A673 (cell line): Measurements from ENCODE around the gene NAE1. TPM values are rescaled to one million over a fixed set of nuclear protein-coding genes. Genes with fewer than 3 reads are reported as not detected.
"Not testable (repeated sequence)": the region's sequence is repeated elsewhere in the genome, so short reads cannot be mapped to it uniquely, and the experiment has no call there.

Source experiments
- BruUV-seq: library from RNA; stranded (reverse); fragments of 400-500 nt; replicated peaks from 2 replicates; lab custom pipeline; 2021; lab: Mats Ljungman, UMichigan
- CTCF ChIA-PET: fragments of 300-600 bp; sonication (Branson Sonifier 250); formaldehyde crosslinking; loops from one replicate; lab custom pipeline; 2022; ENCODE audit warnings: antibody characterized with exemption; lab: Charles Lee
- POLR2A ChIA-PET: fragments of 300-600 bp; sonication (Branson Sonifier 250); formaldehyde crosslinking; loops from one replicate; lab custom pipeline; 2022; ENCODE audit warnings: antibody characterized with exemption; ENCODE audit not compliant: low non-redundant PET; lab: Charles Lee
- DNase-seq: peaks from one replicate; pipeline ENCODE4 v3.0.0-alpha.2; 2015; ENCODE audit warnings: low spot score
- H3K27ac ChIP-seq: fragments of 200-600 bp; sonication (generic); 2 replicates; pipeline ENCODE4 v1.5.1; 2016; ENCODE audit warnings: mixed run types, low read depth, mild to moderate bottlenecking, mixed read lengths, antibody characterized with exemption, low read length; ENCODE audit not compliant: poor library complexity, severe bottlenecking
- H3K27me3 ChIP-seq: fragments of 200-600 bp; sonication (generic); replicated peaks from 2 replicates; pipeline ENCODE4 v1.6.1; 2017; ENCODE audit warnings: mixed run types, low read depth, mild to moderate bottlenecking, mixed read lengths, antibody characterized with exemption, low read length; ENCODE audit not compliant: insufficient read depth, poor library complexity
- H3K36me3 ChIP-seq: fragments of 200-600 bp; sonication (generic); 2 replicates; pipeline ENCODE4 v1.6.1; 2016; ENCODE audit warnings: mixed run types, mild to moderate bottlenecking, mixed read lengths, antibody characterized with exemption, low read length; ENCODE audit not compliant: insufficient read depth, poor library complexity, severe bottlenecking
- H3K4me1 ChIP-seq: fragments of 200-600 bp; sonication (generic); 2 replicates; pipeline ENCODE4 v1.6.1; 2017; ENCODE audit warnings: mixed run types, mild to moderate bottlenecking, mixed read lengths, antibody characterized with exemption, low read length; ENCODE audit not compliant: insufficient read depth, poor library complexity, severe bottlenecking
- H3K4me3 ChIP-seq: fragments of 200-600 bp; sonication (generic); 2 replicates; pipeline ENCODE4 v1.5.1; 2016; ENCODE audit warnings: low read depth, mixed run types, mild to moderate bottlenecking, mixed read lengths, low read length; ENCODE audit not compliant: poor library complexity, severe bottlenecking
- H3K9me3 ChIP-seq: fragments of 200-600 bp; sonication (generic); 2 replicates; pipeline ENCODE4 v1.6.1; 2016; ENCODE audit warnings: mixed run types, low read depth, mild to moderate bottlenecking, mixed read lengths, antibody characterized with exemption, low read length; ENCODE audit not compliant: poor library complexity, severe bottlenecking
- EZH2 ChIP-seq: fragments of 200-600 bp; sonication (generic); IDR thresholded peaks from 2 replicates; pipeline ENCODE4 v1.6.1; 2017; ENCODE audit warnings: borderline replicate concordance, low read depth, mild to moderate bottlenecking, mixed read lengths, antibody characterized with exemption, low read length; ENCODE audit not compliant: poor library complexity, severe bottlenecking
- intact Hi-C: fragments of 100-400 bp; cut with micrococcal nuclease; formaldehyde crosslinking; loops from one replicate; pipeline ENCODE4 v1.10.0; 2022; ENCODE audit not compliant: unreplicated experiment
- total RNA-seq: library from RNA; stranded (reverse); gene quantifications from 2 replicates; pipeline ENCODE4 v1.2.3, GENCODE V29; 2021
- TF ChIP-seq, protein P1 (sequence below): fragments of 300-800, 200-600 bp; sonication (generic); conservative IDR thresholded peaks from 2 replicates; pipeline ENCODE4 v1.5.1; 2017; ENCODE audit warnings: low read depth, mild to moderate bottlenecking, antibody characterized with exemption, low read length, moderate library complexity, mixed read lengths

Gene NAE1
- total RNA-seq, 1 experiment from 2014 or later, result 172 TPM

DNA sequence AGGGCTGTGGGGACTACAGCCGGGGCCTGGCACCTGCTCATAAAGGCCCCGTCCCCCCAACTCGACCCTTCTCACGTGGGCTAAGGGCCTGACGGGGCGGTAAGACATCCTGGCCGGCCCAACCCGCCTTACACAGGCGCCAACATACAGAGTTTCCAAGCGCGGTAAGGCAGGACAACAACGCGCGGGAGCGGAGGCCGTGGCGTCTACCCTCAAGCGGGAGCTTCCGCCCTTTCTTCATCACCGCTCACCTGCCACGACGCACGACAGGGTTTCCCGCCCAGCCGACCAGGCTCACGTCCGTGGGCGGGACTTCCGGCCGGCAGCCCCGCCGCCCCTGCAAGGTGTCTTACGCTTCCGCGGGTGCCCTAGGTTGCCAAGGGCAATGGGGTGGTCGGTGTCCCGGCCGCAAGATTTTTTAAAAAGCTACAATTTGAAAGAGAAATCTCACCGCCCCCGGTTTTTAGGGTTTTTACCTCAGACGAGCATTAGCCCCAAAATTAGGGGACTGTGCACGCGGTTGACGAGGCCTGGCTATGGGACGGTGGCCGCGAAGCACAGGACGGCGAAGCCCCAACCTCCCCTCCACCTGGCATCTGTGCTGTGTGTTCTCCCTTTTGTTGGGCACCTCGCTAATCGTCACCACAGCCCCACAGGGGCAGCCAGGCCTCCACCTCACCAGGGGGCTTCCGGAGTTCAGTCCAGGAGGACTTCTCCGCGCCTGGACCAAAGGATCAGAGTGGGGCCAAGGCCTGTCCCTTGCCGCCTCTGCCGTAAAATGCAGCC, 29.3 kb downstream of the NAE1 start, which contains the start of gene TERB1:
Gene TERB1 (minus strand): TSS at position 265 of the 786 bp plus-strand sequence. CDS start 4,786 bp downstream, outside the sequence.
- intact Hi-C loops, result no loop called here
- CTCF ChIA-PET, result no interaction called here

GRCh38 chr16:66800856-66801255, 29.9 kb downstream of the NAE1 start:
- Histone ChIP-seq H3K36me3 (peaks cover 35% of the 10 kb centered on the region), H3K4me1 (no peaks in the 10 kb centered on the region), H3K4me3 (no peak overlapping the region), H3K27me3 (no peaks in the 10 kb centered on the region), H3K9me3 (no peaks in the 10 kb centered on the region), H3K27ac (no peak overlapping the region)
- TF ChIP-seq EZH2, result no peak
- TF ChIP-seq, protein P1, sequence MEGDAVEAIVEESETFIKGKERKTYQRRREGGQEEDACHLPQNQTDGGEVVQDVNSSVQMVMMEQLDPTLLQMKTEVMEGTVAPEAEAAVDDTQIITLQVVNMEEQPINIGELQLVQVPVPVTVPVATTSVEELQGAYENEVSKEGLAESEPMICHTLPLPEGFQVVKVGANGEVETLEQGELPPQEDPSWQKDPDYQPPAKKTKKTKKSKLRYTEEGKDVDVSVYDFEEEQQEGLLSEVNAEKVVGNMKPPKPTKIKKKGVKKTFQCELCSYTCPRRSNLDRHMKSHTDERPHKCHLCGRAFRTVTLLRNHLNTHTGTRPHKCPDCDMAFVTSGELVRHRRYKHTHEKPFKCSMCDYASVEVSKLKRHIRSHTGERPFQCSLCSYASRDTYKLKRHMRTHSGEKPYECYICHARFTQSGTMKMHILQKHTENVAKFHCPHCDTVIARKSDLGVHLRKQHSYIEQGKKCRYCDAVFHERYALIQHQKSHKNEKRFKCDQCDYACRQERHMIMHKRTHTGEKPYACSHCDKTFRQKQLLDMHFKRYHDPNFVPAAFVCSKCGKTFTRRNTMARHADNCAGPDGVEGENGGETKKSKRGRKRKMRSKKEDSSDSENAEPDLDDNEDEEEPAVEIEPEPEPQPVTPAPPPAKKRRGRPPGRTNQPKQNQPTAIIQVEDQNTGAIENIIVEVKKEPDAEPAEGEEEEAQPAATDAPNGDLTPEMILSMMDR, result no peak
- no peak for DNase-seq
- ChIA-PET POLR2A (no interaction called here), CTCF (no interaction called here)
- no TSS peak for BruUV-seq
- intact Hi-C loops, result no loop called here

More for the DNA sequence above, 29.3 kb downstream of the NAE1 start, which contains the start of gene TERB1:
- H3K27ac ChIP-seq, result no peak within 1 kb of the TSS
- no peaks in the 10 kb centered on the region for H3K27me3 ChIP-seq
- BruUV-seq, result no TSS peak
- peaks cover 40% of the 10 kb centered on the region for H3K36me3 ChIP-seq
- TF ChIP-seq, protein P1, result no peak
- TF ChIP-seq EZH2, result no peak
- DNase-seq, result no peak
- no peaks in the 10 kb centered on the region for H3K4me1 ChIP-seq
- H3K9me3 ChIP-seq, result no peaks in the 10 kb centered on the region
- POLR2A ChIA-PET, result no interaction called here
- no peak within 1 kb of the TSS for H3K4me3 ChIP-seq

DNA sequence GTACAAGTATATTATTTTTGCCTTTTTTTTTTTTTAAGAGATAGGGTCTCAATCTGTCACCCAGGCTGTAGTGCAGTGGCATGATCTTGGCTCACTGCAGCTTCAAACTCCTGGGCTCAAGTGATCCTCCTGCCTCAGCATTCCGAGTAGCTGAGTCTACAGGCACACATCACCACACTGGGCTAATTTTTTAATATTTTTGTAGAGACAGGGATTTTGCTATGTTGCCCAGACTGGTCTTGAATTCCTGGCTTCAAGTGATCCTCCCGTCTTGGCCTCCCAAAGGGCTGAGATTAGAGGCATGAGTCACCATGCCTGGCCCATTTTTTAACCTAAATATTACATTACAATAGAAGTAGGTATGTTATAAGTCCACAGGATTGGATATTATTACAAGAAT, 32.6 kb downstream of the NAE1 start:
- no peak for DNase-seq
- intact Hi-C loops, result no loop called here
- H3K27me3 ChIP-seq, result no peaks in the 10 kb centered on the region
- no peak overlapping the region for H3K4me3 ChIP-seq
- H3K9me3 ChIP-seq, result no peaks in the 10 kb centered on the region
- H3K27ac ChIP-seq, result no peak overlapping the region
- no TSS peak for BruUV-seq
- TF ChIP-seq, protein P1, result no peak
- TF ChIP-seq EZH2, result no peak
- peaks cover 11% of the 10 kb centered on the region for H3K36me3 ChIP-seq
- CTCF ChIA-PET, result no interaction called here
- no peaks in the 10 kb centered on the region for H3K4me1 ChIP-seq
- POLR2A ChIA-PET, result no interaction called here

DNA sequence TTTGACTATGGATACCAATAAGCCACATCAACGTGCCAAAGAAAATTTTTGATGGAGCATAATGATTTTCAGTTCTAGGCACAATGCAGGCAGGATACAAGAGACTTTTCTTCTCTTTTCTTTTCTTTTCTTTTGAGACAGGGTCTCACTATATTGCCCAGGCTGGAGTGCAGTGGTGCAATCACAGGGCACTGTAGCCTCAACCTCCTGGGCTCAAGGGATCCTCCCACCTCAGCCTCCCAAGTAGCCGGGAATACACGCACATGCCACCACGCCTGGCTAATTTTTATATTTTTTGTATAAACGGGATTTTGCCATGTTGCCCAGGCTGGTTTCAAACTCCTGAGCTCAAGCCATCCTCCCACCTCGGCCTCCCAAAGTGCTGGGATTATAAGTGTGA, 36.8 kb downstream of the NAE1 start:
- H3K36me3 ChIP-seq, H3K27me3 ChIP-seq, intact Hi-C loops, H3K9me3 ChIP-seq, POLR2A ChIA-PET, H3K4me1 ChIP-seq, BruUV-seq, DNase-seq, CTCF ChIA-PET, H3K4me3 ChIP-seq, H3K27ac ChIP-seq: not testable (repeated sequence)
